ENCODE data around the gene THUMPD3. TPM values are rescaled to one million over a fixed set of nuclear protein-coding genes. Genes with fewer than 3 reads are reported as not detected.
A peak's percentile ranks its signal among the peaks of the same experiment; 100 is the strongest.

The THUMPD3 gene
- total and polyA plus RNA-seq, 9 of the 15 experiments (the other 6 are each of a cell fraction or from before 2014, with no cell fraction given) = 58.3 to 132 (median 113) TPM

DNA sequence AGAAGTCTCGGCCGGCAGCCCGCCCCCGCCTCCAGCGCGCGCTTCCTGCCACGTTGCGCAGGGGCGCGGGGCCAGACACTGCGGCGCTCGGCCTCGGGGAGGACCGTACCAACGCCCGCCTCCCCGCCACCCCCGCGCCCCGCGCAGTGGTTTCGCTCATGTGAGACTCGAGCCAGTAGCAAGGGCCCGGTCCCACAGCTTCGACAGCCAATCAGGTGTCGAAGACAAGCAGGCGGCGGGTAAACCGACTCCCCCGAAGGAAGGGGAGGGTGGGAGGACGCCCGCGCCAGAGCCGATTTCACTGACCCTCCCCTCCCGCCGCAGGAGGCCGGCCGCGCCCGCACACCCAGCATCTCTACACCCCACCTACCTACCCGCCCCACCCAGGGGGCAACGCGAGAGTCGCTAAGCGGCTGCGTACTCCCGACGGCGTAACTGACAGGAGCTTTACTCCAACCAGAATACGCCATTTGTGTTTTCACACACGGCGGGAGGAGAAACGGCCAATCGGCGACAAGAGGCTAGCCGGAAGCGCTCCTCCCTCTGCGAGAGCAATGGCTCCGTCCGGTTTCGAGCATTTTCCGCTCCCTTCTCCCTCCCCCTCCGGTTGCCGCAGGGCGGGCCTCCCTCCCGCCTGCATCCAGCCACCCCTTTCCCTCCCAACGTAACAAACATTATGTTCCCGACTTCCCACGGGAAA is 33.9 kb downstream of the THUMPD3 start (continued):
- TF ChIP-seq HDAC8 (tag; IDR thresholded peaks at IDR 0.05) (no peak), DNMT1 (IDR thresholded peaks at IDR 0.05) (no peak; the same call in 1 of the 2 replicates), SIN3A (IDR thresholded peaks at IDR 0.05; ENCODE audit: borderline replicate concordance in 2 of 2, control insufficient read depth in 1 of 2, low read depth in 2 of 2, low read length in 2 of 2) (peak; percentile 65 to 77; a peak in 2 of 4 replicates), KLF16 (IDR thresholded peaks at IDR 0.05) (peak; percentile 55; the same call in 1 of the 2 replicates), ZBED1 (IDR thresholded peaks at IDR 0.05) (0 out of 2 replicates have a peak, but pooled peaks have one; percentile 56), LEF1 (IDR thresholded peaks at IDR 0.05) (0 out of 2 replicates have a peak, but pooled peaks have one; percentile 30), GTF2E2 (tag; IDR thresholded peaks at IDR 0.05) (no peak), SNRNP70 (optimal IDR thresholded peaks at IDR 0.05; ENCODE audit: low read depth, low read length) (peak; percentile 80), ZFP36 (IDR thresholded peaks at IDR 0.05; ENCODE audit: low read depth, low read length, partially characterized antibody) (no peak), CEBPZ (IDR thresholded peaks at IDR 0.05; ENCODE audit: borderline replicate concordance, low read depth, low read length) (peak; percentile 60), BDP1 (IDR thresholded peaks at IDR 0.05; ENCODE audit: insufficient read depth, insufficient read length) (no peak)
- TF ChIP-seq, protein P1, sequence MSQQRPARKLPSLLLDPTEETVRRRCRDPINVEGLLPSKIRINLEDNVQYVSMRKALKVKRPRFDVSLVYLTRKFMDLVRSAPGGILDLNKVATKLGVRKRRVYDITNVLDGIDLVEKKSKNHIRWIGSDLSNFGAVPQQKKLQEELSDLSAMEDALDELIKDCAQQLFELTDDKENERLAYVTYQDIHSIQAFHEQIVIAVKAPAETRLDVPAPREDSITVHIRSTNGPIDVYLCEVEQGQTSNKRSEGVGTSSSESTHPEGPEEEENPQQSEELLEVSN (IDR thresholded peaks at IDR 0.05; ENCODE audit: borderline replicate concordance in 1 of 2, extremely low read depth in 1 of 2, insufficient read depth in 1 of 2, insufficient read length in 1 of 2, low read depth in 1 of 2, low read length in 1 of 2, poor library complexity in 1 of 2, severe bottlenecking in 1 of 2) = peak; percentile 96 to 98
- TF ChIP-seq, protein P2, sequence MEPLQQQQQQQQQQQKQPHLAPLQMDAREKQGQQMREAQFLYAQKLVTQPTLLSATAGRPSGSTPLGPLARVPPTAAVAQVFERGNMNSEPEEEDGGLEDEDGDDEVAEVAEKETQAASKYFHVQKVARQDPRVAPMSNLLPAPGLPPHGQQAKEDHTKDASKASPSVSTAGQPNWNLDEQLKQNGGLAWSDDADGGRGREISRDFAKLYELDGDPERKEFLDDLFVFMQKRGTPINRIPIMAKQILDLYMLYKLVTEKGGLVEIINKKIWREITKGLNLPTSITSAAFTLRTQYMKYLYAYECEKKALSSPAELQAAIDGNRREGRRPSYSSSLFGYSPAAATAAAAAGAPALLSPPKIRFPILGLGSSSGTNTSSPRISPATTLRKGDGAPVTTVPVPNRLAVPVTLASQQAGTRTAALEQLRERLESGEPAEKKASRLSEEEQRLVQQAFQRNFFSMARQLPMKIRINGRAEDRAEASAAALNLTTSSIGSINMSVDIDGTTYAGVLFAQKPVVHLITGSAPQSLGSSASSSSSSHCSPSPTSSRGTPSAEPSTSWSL (CRISPR knock-in tag; IDR thresholded peaks at IDR 0.05; ENCODE audit: borderline replicate concordance) = 0 out of 2 replicates have a peak, but pooled peaks have one; percentile 36
- TF ChIP-seq, protein P3, sequence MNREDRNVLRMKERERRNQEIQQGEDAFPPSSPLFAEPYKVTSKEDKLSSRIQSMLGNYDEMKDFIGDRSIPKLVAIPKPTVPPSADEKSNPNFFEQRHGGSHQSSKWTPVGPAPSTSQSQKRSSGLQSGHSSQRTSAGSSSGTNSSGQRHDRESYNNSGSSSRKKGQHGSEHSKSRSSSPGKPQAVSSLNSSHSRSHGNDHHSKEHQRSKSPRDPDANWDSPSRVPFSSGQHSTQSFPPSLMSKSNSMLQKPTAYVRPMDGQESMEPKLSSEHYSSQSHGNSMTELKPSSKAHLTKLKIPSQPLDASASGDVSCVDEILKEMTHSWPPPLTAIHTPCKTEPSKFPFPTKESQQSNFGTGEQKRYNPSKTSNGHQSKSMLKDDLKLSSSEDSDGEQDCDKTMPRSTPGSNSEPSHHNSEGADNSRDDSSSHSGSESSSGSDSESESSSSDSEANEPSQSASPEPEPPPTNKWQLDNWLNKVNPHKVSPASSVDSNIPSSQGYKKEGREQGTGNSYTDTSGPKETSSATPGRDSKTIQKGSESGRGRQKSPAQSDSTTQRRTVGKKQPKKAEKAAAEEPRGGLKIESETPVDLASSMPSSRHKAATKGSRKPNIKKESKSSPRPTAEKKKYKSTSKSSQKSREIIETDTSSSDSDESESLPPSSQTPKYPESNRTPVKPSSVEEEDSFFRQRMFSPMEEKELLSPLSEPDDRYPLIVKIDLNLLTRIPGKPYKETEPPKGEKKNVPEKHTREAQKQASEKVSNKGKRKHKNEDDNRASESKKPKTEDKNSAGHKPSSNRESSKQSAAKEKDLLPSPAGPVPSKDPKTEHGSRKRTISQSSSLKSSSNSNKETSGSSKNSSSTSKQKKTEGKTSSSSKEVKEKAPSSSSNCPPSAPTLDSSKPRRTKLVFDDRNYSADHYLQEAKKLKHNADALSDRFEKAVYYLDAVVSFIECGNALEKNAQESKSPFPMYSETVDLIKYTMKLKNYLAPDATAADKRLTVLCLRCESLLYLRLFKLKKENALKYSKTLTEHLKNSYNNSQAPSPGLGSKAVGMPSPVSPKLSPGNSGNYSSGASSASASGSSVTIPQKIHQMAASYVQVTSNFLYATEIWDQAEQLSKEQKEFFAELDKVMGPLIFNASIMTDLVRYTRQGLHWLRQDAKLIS (CRISPR knock-in tag; IDR thresholded peaks at IDR 0.05) = peak; percentile 97
- TF ChIP-seq, protein P4, sequence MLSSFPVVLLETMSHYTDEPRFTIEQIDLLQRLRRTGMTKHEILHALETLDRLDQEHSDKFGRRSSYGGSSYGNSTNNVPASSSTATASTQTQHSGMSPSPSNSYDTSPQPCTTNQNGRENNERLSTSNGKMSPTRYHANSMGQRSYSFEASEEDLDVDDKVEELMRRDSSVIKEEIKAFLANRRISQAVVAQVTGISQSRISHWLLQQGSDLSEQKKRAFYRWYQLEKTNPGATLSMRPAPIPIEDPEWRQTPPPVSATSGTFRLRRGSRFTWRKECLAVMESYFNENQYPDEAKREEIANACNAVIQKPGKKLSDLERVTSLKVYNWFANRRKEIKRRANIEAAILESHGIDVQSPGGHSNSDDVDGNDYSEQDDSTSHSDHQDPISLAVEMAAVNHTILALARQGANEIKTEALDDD (IDR thresholded peaks at IDR 0.05) = no peak
